GM12801 (cell line): ENCODE measurements around the gene CREB3L1.

ENCODE experiments used
- TF ChIP-seq, protein P1 (sequence below): IDR thresholded peaks from one replicate; pipeline ENCODE4 v1.5.1; 2011; ENCODE audit warnings: control low read depth; ENCODE audit not compliant: insufficient read length; ENCODE audit errors: extremely low read depth

Gene CREB3L1

DNA sequence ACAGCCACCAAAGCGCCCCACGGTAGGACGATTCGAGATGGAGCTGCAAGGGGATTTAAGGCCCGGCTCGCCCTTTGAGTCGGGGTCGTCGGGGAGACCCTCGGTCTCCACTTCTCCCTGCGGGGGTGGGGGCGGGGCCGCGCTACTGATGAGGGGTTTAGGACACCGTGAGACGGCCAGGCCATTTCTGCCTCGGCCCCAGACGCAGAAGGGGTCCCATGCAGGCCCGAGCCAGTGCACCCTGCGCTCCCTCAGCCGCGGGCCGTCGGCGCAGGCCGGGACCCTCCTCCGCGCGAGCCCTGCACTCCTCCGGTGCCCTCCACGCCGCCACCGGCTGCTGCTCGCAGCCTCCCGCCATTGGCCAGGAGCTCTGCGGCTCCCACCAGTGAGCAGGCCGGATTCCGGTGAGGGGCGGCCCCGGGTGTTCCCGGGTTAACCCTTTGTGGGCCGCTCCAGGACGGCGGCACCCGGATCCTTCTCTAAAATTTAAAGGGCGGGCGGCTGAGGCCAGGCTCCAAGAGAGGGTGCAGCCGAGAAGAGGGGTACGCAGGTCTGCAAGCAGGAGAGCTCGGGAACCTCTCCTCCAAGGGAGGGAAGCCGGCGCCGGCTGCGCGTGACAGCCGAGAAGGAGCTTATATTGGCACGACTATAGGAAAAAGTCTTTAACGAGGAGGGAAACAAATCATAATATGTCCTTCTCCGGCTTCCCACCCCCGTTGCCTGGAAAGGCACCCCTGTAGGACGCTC, 18.0 kb downstream of the CREB3L1 start:
- TF ChIP-seq, protein P1, sequence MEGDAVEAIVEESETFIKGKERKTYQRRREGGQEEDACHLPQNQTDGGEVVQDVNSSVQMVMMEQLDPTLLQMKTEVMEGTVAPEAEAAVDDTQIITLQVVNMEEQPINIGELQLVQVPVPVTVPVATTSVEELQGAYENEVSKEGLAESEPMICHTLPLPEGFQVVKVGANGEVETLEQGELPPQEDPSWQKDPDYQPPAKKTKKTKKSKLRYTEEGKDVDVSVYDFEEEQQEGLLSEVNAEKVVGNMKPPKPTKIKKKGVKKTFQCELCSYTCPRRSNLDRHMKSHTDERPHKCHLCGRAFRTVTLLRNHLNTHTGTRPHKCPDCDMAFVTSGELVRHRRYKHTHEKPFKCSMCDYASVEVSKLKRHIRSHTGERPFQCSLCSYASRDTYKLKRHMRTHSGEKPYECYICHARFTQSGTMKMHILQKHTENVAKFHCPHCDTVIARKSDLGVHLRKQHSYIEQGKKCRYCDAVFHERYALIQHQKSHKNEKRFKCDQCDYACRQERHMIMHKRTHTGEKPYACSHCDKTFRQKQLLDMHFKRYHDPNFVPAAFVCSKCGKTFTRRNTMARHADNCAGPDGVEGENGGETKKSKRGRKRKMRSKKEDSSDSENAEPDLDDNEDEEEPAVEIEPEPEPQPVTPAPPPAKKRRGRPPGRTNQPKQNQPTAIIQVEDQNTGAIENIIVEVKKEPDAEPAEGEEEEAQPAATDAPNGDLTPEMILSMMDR = no peak

DNA sequence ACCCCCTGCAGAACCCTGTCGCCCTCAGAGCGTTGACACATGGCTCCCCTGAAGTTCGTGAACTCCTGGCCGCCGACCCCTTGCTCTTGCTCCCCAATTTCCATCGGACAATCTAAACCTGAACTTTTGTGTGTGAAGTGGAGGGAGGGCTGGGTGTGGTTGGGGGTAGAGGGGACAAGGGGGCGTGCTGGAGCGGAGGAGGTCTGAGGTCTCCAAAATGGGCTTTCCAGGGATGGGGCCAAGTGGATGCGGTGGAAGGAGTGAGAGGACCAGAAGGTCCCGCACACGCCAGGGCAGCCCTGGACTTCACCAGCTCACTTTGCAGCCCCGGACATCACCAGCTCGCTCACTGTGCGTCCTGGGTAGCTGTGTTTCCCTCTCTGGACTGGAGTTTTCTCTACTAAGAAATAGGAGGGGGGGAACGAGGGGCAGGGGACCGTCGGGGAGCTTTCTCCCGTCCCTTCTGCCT, 18.6 kb downstream of the CREB3L1 start:
- TF ChIP-seq, protein P1 = no peak

DNA sequence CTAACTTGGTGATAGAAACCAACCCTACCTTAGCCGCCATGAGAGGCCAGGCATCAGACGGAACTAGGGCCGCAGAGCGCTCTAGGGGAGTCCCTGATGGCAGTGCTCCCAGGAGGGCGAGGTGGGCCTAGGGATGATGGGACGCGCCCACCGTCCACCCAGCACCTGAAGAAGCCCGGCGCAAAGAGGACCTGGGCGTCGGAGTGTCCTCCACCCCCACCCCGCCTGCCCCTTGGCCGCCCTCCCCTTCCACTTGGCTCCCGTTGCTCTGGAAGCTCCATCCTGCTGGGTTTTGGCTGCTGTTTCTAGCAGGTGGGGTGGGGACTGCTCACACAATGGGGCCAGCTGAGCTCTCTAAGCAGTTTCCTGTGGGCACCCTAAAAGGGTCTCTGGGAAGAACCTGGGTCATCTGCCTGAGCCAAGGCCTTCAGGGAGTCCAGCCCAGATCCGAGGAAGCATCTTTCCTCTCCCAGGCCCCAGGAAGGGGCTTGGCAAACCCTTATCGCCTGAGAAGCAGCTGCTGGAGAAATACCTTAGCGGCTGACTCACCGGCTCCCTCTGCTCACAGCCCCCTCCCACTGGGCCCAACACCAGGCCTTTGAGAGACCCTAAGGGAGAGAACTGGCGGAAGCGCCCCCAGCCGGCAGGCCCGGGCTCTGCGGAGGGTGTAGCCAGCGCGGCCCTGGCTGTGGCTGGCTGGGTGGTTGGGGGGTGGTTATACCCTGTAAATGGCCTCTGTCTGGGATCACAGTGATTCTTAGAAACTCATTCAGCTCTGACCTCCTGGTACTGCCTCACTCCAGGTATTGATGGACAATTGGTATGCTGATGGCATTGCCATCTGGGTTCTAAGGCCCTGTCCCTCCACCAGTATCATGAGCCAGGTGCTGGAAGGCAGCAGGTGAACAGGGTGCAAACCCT, 19.3 kb downstream of the CREB3L1 start:
- TF ChIP-seq, protein P1 = no peak

DNA sequence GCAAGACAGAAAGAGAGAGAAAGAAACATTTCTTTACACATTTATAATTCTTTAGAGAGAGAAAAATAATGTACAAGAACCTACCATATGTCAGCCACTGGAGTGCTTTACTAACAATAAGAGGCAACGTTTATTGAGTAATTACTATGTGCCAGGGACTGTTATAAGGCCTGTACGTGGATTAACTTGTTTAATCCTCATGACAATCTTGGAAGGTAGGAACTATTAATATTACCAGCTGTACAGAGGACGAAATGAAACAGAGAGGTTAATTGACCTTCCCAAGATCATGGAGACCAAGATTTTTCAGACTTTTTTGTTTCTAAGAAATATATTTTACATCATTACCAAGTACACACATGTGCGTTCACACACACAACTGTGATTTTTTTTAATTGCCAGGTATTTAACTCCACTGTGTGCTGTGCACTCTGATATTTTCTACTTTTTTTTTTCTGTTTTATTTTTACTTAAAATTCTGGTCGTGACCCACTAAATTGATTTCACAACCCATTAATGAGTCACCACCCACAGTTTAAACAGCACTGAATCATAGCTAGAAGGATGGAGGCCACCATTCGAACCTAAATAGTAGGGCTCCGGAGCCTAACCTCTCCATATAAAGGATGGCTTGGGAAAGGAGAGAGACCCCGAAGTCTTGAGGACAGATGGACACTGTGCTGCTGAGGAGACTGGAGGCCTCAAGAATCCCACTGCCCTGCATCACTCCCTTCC, 21.4 kb downstream of the CREB3L1 start:
- TF ChIP-seq, protein P1 = no peak

DNA sequence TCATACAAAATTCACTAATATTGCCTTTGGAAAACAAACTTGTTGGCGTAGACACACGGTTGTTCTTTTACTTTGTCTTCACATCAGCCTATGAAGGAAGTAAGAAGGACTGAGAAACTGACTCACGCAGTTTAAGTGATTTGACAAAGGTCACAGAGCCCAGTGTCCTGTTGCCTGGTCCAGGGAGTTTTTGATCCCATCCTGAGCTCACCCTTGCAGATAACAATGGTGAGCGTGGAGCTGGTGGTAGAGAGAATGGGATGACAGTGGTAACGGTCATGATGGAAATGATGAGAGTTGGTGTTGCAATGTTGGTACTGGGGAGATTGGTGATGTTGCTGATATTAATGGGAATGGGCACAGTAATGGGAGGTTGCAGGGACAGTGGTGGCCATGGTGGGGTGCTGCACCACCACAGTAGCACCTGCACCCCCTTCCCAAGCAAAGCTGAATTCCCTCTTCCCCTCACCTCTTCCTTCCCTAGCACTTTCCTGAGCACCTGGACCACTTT, 22.0 kb downstream of the CREB3L1 start:
- TF ChIP-seq, protein P1 = no peak

DNA sequence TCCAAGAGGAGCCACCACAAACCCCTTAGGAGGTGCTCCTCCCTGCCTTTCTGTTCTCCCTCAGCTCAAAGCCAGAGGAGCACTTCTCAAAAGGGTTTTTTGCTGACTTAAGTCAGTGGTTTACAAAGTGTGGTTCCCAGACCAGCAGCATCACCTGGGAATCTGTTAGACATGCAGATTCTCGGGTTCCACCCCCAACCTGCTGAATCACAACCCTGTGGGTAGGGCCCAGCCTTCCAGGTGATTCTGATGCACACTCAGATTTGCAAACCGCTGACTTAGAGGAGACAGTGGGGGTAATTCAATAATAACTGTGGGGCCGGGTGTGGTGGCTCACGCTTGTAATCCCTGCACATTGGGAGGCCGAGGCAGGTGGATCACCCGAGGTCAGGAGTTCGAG, 22.8 kb downstream of the CREB3L1 start:
- TF ChIP-seq, protein P1 = no peak

DNA sequence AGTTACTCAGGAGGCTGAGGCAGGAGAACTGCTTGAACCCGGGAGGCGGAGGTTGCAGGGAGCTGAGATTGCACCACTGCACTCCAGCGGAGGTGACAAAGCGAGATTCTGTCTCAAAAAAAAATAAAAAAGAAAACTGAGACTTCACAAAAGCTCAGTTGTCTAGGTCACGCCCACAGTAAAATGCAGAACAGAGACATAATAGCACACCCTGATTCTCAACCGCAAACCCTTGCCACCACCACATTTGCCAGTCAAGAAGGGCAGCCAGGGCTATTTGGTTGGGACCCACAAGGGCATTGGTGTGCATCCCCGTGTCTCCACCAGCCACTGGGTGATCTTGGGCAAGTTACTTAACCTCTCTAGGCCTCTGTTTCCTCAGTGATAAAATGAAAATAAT, 25.4 kb downstream of the CREB3L1 start:
- TF ChIP-seq, protein P1 = no peak
